CD8-positive, alpha-beta memory T cell (primary cell): Measurements from ENCODE around the gene UQCRC2. TPM values are rescaled to one million over a fixed set of nuclear protein-coding genes. Genes with fewer than 3 reads are reported as not detected.
"Not testable (repeated sequence)": the region's sequence is repeated elsewhere in the genome, so short reads cannot be mapped to it uniquely, and the experiment has no call there.

ENCODE experiments used
- CTCF ChIA-PET: fragments of 350-600 bp; sonication (Branson Sonifier 250); formaldehyde crosslinking; loops from one replicate; lab custom pipeline; 2021; ENCODE audit warnings: antibody characterized with exemption; lab: Charles Lee
- POLR2A ChIA-PET: fragments of 350-600 bp; sonication (Branson Sonifier 250); formaldehyde crosslinking; loops from one replicate; lab custom pipeline; 2021; ENCODE audit warnings: antibody characterized with exemption; lab: Charles Lee
- DNase-seq, 5 donors: peaks; one replicate each; pipeline versions ENCODE4 v3.0.0 to v3.0.0-alpha.2; 2020 to 2022; ENCODE audit warnings: mixed read lengths in 1 of 5
- H3K27ac ChIP-seq: one replicate; pipeline ENCODE4 v1.7.0; 2013; ENCODE audit warnings: low read depth, mild to moderate bottlenecking, low read length, moderate library complexity
- H3K27me3 ChIP-seq: 2 replicates; pipeline ENCODE4 v1.7.0; 2013; ENCODE audit warnings: low read length, mild to moderate bottlenecking; ENCODE audit not compliant: insufficient read depth, poor library complexity, severe bottlenecking
- H3K36me3 ChIP-seq: 2 replicates; pipeline ENCODE4 v1.7.0; 2013; ENCODE audit warnings: mild to moderate bottlenecking, low read length, moderate library complexity; ENCODE audit not compliant: insufficient read depth
- H3K4me1 ChIP-seq: 2 replicates; pipeline ENCODE4 v1.7.0; 2013; ENCODE audit warnings: mild to moderate bottlenecking, low read length, moderate library complexity; ENCODE audit not compliant: insufficient read depth
- H3K4me3 ChIP-seq: 2 replicates; pipeline ENCODE4 v1.7.0; 2013; ENCODE audit warnings: mild to moderate bottlenecking, low read length
- H3K9me3 ChIP-seq: 2 replicates; pipeline ENCODE4 v1.7.0; 2013; ENCODE audit warnings: mild to moderate bottlenecking, low read length
- H3K27ac Mint-ChIP-seq, 8 donors: one replicate each; pipeline ENCODE4 v1.8.0; 2020 to 2021; ENCODE audit warnings: mixed read lengths in 8 of 8, mild to moderate bottlenecking in 6 of 8, inconsistent platforms in 3 of 8, moderate library complexity in 3 of 8
- H3K27me3 Mint-ChIP-seq, 2 donors: one replicate each; pipeline ENCODE4 v1.8.0; 2020 to 2021; ENCODE audit warnings: mixed read lengths in 2 of 2, mild to moderate bottlenecking in 1 of 2, moderate library complexity in 1 of 2
- H3K36me3 Mint-ChIP-seq, 3 donors: one replicate each; pipeline ENCODE4 v1.8.0; 2020 to 2021; ENCODE audit warnings: mixed read lengths in 3 of 3, inconsistent platforms in 1 of 3, mild to moderate bottlenecking in 1 of 3
- H3K4me1 Mint-ChIP-seq, 3 donors: one replicate each; pipeline ENCODE4 v1.8.0; 2020 to 2021; ENCODE audit warnings: mixed read lengths in 3 of 3, inconsistent platforms in 1 of 3, mild to moderate bottlenecking in 1 of 3
- H3K4me3 Mint-ChIP-seq, 7 donors: one replicate each; pipeline ENCODE4 v1.8.0; 2020 to 2021; ENCODE audit warnings: mixed read lengths in 7 of 7, mild to moderate bottlenecking in 6 of 7, moderate library complexity in 4 of 7, inconsistent platforms in 2 of 7
- H3K9me3 Mint-ChIP-seq, 5 donors: one replicate each; pipeline ENCODE4 v1.8.0; 2020 to 2022; ENCODE audit warnings: mixed read lengths in 5 of 5, mild to moderate bottlenecking in 3 of 5, moderate library complexity in 2 of 5, inconsistent platforms in 1 of 5
- polyA plus RNA-seq: library from polyadenylated mRNA; unstranded; fragments of 300-500 nt; fragmentation: Illumina TruSeq; gene quantifications from one replicate; pipeline ENCODE4 v1.2.3, GENCODE V29; 2021
- total RNA-seq, 2 experiments: library from RNA; stranded (reverse); gene quantifications; one replicate each; pipeline ENCODE4 v1.2.3, GENCODE V29; 2021

Gene UQCRC2
- total RNA-seq (100 to 1,000 TPM; 201 to 209 TPM), polyA plus RNA-seq (171 TPM)

DNA sequence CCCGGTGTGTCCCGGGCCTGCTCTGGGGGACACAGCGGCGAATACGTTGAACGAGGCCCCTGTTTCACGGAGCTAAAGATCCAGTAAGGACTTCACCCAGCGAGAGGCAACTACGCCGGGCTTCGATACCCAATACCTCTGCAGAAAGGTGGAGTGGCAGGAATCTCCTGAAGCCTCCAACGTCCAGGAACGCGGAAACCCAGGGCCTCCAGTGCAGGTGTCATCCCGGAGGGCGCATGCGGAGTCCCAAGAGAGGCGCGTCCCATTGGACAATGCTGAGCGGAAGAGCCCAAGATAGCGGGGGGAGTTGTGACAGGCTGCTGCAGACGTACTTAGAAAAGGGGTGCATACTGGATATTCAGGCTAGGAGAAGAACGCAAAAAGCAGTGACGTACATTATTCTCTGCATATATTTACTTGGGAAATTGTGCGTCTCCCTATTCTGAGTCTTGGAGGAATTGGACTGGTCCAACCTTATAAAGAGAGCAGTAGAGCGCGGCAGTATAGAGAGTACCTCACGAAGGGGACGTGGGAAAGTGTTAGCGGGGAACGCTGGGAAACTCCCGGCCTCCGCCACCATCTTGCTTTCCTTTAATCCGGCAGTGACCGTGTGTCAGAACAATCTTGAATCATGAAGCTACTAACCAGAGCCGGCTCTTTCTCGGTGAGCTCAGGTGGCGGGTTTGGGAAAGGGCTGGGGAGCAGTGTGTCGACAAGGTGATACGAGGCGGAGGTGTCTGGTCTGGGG is at the start of gene UQCRC2:
UQCRC2 (plus strand) TSS at position 569 of the 748 bp plus-strand sequence; CDS start at position 632, 63 bp downstream.
- ChIA-PET POLR2A (interaction anchor here (0.8 to 1.8 kb wide), 3 partner anchors 13 to 133 kb away, joined by 4 to 7 read pairs (median 4); partner anchors contain the start of gene MOSMO), CTCF (interaction anchor here (1.0 to 1.7 kb wide), 3 partner anchors 15 to 344 kb away, joined by 3 to 9 read pairs (median 4); partner anchors contain the start of gene POLR3E)
- Mint-ChIP-seq H3K4me3 (peak within 1 kb of the TSS; percentile 96 to 100 (median 99)), H3K9me3 (no peaks in the 10 kb centered on the region), H3K27me3 (no peaks in the 10 kb centered on the region), H3K4me1 (peaks cover 51 to 79% (median 78%) of the 10 kb centered on the region in 3 donors), H3K27ac (peak within 1 kb of the TSS; percentile 95 to 100 (median 99)), H3K36me3 (peaks cover 0 to 46% (median 7%) of the 10 kb centered on the region in 3 donors)
- peak; percentile 84 to 92 (median 89) for DNase-seq
- no peaks in the 10 kb centered on the region for H3K9me3 ChIP-seq
- H3K4me3 ChIP-seq = peak within 1 kb of the TSS; percentile 99
- H3K27me3 ChIP-seq = no peaks in the 10 kb centered on the region
- H3K27ac ChIP-seq = peak within 1 kb of the TSS; percentile 97
- H3K4me1 ChIP-seq = peaks cover 43% of the 10 kb centered on the region
- peaks cover 6% of the 10 kb centered on the region for H3K36me3 ChIP-seq

DNA sequence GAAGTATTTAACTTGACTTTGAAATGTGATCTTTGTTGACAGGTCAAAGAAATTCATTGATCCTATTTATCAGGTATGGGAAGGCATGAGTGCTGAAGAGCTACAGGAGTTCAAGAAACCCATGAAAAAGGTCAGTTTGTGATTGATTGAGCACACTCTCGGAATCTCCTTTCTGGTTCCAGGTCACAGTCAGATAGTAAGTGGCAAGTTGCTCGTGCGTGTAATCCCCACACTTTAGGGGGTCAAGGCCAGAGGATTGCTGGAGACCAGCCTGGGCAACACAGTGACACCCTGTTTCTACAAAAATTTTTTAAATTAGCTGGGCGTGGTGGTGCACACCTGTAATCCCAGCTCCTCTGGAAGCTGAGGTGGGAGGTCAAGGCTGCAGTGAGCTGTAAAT is 20.5 kb upstream of the UQCRC2 start:
- H3K9me3 Mint-ChIP-seq, DNase-seq, H3K36me3 Mint-ChIP-seq, H3K27ac Mint-ChIP-seq, CTCF ChIA-PET, POLR2A ChIA-PET, H3K4me3 Mint-ChIP-seq, H3K4me1 ChIP-seq, H3K4me3 ChIP-seq, H3K9me3 ChIP-seq, H3K27me3 ChIP-seq, H3K27me3 Mint-ChIP-seq, H3K27ac ChIP-seq, H3K36me3 ChIP-seq: not testable (repeated sequence)
- peaks cover 7 to 15% (median 10%) of the 10 kb centered on the region in 3 donors for H3K4me1 Mint-ChIP-seq

DNA sequence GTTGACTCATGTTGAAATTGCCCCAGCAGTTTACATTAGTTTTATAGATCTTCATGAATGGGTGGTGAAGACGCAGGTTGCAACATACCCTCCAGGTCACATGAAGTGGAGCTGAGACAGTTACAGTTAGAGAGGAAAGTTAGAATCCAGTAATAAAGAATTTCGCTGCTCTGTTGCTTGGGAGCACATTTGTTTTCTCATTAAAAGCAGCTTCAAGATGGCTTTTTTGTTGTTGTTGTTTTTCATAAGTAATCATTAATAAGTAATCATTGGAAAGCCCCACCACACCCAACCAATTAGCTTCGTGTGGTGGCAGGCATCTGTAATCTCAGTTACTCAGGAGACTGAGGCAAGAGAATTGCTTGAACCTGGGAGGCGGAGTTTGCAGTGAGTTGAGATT is 19.8 kb upstream of the UQCRC2 start:
- H3K27me3 Mint-ChIP-seq, H3K4me3 ChIP-seq, H3K4me1 ChIP-seq, H3K36me3 Mint-ChIP-seq, H3K27ac ChIP-seq, H3K9me3 ChIP-seq, CTCF ChIA-PET, H3K27ac Mint-ChIP-seq, H3K4me3 Mint-ChIP-seq, H3K27me3 ChIP-seq, POLR2A ChIA-PET, DNase-seq, H3K36me3 ChIP-seq, H3K9me3 Mint-ChIP-seq: not testable (repeated sequence)
- peaks cover 7 to 15% (median 10%) of the 10 kb centered on the region in 3 donors for H3K4me1 Mint-ChIP-seq

DNA sequence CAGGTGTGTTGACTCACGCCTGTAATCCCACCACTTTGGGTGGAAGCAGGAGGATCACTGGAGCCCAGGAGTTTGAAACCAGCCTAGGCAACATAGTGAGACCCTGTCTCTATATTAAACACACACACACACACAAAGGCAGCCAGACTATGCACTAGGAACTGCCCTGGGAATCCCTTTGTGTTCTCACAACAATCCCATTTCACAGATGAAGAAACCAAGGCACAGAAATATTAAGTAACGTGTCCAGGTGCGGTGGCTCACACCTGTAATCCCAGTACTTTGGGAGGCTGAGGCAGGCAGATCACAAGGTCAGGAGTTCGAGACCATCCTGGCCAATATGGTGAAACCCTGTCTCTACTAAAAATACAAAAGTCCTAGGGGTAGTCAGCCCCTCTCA is 19.4 kb upstream of the UQCRC2 start:
- H3K27me3 ChIP-seq, H3K36me3 ChIP-seq, CTCF ChIA-PET, H3K27me3 Mint-ChIP-seq, H3K4me3 ChIP-seq, DNase-seq, H3K4me1 ChIP-seq, H3K36me3 Mint-ChIP-seq, H3K9me3 ChIP-seq, H3K27ac ChIP-seq, H3K4me3 Mint-ChIP-seq, POLR2A ChIA-PET, H3K9me3 Mint-ChIP-seq: not testable (repeated sequence)
- Mint-ChIP-seq H3K27ac (peak overlapping the region in 2 of 8 donors; percentile 12 to 57), H3K4me1 (peaks cover 7 to 15% (median 10%) of the 10 kb centered on the region in 3 donors)

DNA sequence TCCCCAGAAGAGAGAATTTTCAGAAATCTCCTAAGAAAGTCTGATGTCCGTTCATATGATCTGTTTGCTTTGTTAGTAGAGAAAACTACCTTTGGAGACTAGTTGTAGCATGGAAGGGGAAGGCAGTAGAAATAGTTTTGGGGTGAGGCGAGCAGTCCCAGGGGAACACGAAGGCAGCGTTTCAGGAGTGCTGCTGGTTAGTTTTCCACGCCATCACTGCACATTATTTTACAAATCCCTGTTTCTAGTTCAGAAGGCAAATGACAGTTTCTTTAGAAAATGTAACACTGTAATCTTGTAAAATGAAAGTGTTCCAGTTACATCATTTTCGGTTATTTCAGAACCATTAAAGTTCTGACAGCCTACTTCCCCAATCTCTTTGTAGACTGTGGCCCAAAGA is 16.9 kb upstream of the UQCRC2 start:
- POLR2A ChIA-PET, H3K4me3 Mint-ChIP-seq, H3K4me1 ChIP-seq, H3K9me3 Mint-ChIP-seq, H3K27me3 ChIP-seq, H3K27me3 Mint-ChIP-seq, H3K27ac ChIP-seq, H3K27ac Mint-ChIP-seq, CTCF ChIA-PET, H3K36me3 Mint-ChIP-seq, H3K36me3 ChIP-seq, H3K9me3 ChIP-seq, H3K4me3 ChIP-seq, DNase-seq: not testable (repeated sequence)
- H3K4me1 Mint-ChIP-seq = peaks cover 7 to 15% (median 10%) of the 10 kb centered on the region in 3 donors

DNA sequence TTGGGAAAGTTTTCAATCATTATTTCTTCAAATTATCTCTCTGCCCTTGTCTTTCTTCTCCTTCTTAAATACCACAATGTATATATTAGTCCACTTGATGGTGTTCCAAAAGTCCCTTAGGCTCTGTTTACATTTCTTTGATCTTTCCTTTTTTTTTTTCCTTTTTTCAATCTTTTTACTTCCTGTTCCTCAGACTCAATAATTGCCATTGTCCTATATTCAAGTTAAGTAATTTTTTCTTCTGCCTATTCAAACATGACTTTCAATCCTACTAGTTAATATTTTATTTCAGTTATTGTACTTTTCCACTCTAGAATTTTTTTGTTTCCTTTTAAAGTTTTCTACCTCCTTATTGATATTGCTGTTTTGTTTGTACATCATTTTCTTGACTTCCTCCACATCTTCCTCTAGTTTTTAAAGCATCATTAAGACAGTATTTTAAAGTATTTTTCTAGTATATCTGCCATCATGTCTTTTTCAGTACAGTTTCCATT is 15.8 kb upstream of the UQCRC2 start:
- Histone ChIP-seq H3K9me3 (no peaks in the 10 kb centered on the region), H3K4me1 (peaks cover 3% of the 10 kb centered on the region), H3K27me3 (no peaks in the 10 kb centered on the region), H3K4me3 (no peak overlapping the region), H3K36me3 (no peaks in the 10 kb centered on the region), H3K27ac (no peak overlapping the region)
- Mint-ChIP-seq H3K9me3 (no peaks in the 10 kb centered on the region), H3K4me3 (no peak overlapping the region), H3K4me1 (peaks cover 7 to 15% (median 10%) of the 10 kb centered on the region in 3 donors), H3K27me3 (no peaks in the 10 kb centered on the region), H3K36me3 (no peaks in the 10 kb centered on the region), H3K27ac (peak overlapping the region in 2 of 8 donors; percentile 28 to 69)
- ChIA-PET POLR2A (no interaction called here), CTCF (interaction anchor here (0.7 kb wide), 1 partner anchor 120 kb away, joined by 3 read pairs; no protein-coding TSS in a partner anchor)
- no peak for DNase-seq

DNA sequence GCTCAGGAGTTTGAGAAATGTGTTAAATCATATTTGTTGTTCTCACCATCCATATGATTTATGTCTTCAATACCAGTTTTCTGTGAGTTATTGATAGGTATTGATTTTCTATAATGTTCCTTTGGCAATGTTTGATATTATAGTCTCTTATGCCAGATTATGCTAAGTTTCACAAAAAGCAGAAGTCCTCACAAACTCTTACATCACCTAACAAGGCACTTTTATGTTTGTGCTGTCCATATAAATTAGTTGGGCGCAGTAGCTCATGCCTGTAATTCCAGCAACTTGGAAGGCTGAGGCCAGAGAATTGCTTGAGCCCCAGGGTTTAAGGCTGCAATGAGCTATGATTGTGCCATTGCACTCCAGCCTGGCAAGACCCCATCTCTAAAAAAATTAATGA is 12.6 kb upstream of the UQCRC2 start:
- CTCF ChIA-PET = no interaction called here

DNA sequence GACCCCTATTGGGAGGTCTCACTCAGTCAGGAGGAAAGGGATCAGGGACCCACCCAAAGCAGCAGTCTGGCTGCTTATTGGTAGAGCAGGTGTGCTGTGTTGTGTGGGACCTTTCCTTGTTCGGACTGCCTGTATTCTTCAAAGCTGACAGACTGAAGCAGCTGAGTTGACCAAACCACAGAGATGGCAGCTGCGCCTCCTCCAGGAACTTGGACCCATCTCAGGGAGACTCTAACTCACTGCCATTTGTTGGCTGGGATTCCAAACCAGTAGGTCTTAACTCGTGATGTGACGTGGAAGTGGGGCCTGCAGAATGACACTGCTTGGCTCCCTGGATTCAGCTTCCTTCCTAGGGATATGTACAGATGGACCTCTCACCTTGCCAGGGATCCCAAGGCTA is 9.6 kb upstream of the UQCRC2 start:
- Mint-ChIP-seq H3K4me3 (no peak overlapping the region), H3K27ac (no peak overlapping the region), H3K27me3 (no peaks in the 10 kb centered on the region), H3K9me3 (no peaks in the 10 kb centered on the region), H3K4me1 (peaks cover 7 to 13% (median 11%) of the 10 kb centered on the region in 3 donors), H3K36me3 (peaks cover 0 to 3% (median 3%) of the 10 kb centered on the region in 3 donors)
- Histone ChIP-seq H3K4me3 (no peak overlapping the region), H3K4me1 (no peaks in the 10 kb centered on the region), H3K27ac (no peak overlapping the region), H3K9me3 (no peaks in the 10 kb centered on the region), H3K27me3 (no peaks in the 10 kb centered on the region), H3K36me3 (no peaks in the 10 kb centered on the region)
- POLR2A ChIA-PET = no interaction called here
- CTCF ChIA-PET = no interaction called here
- no peak for DNase-seq

More for the DNA sequence above, 12.6 kb upstream of the UQCRC2 start:
- Histone ChIP-seq H3K27me3 (no peaks in the 10 kb centered on the region), H3K4me3 (no peak overlapping the region), H3K27ac (no peak overlapping the region), H3K9me3 (no peaks in the 10 kb centered on the region), H3K36me3 (no peaks in the 10 kb centered on the region), H3K4me1 (no peaks in the 10 kb centered on the region)
- POLR2A ChIA-PET = no interaction called here
- Mint-ChIP-seq H3K4me1 (peaks cover 0 to 4% (median 0%) of the 10 kb centered on the region in 3 donors), H3K4me3 (no peak overlapping the region), H3K9me3 (no peaks in the 10 kb centered on the region), H3K27me3 (no peaks in the 10 kb centered on the region), H3K36me3 (no peaks in the 10 kb centered on the region), H3K27ac (no peak overlapping the region)
- no peak for DNase-seq
